ENCODE results near the gene P3H3.

- TF ChIP-seq CTCF (IDR thresholded peaks at IDR 0.05) (no peak), POLR2A (IDR thresholded peaks at IDR 0.05) (no peak)
Observed at GRCh38 chr12:6787309-6787708, 40.9 kb upstream of the P3H3 start.

All from testis (tissue), 2 donors.